Liver (tissue), 9 donors: ENCODE data around the gene PLEKHA7. TPM values are rescaled to one million over a fixed set of nuclear protein-coding genes. Genes with fewer than 3 reads are reported as not detected.

Experiments
- DNase-seq: peaks from one replicate; pipeline ENCODE4 v3.0.0-alpha.2; 2017; ENCODE audit warnings: low spot score
- H3K27ac ChIP-seq, 2 donors: one replicate each; pipeline ENCODE4 v1.7.0; 2013; ENCODE audit warnings: inconsistent platforms in 2 of 2, low read length in 2 of 2, control low read depth in 1 of 2, low read depth in 1 of 2, mild to moderate bottlenecking in 1 of 2
- H3K27me3 ChIP-seq, 4 donors: one replicate each; pipeline versions ENCODE4 v1.6.1 to v1.7.0; 2013; ENCODE audit warnings: low read length in 3 of 4, inconsistent platforms in 1 of 4, mild to moderate bottlenecking in 1 of 4, moderate library complexity in 1 of 4; ENCODE audit not compliant: control insufficient read depth in 4 of 4, insufficient read depth in 4 of 4
- H3K36me3 ChIP-seq, 4 donors: one replicate each; pipeline versions ENCODE4 v1.6.1 to v1.7.0; 2013; ENCODE audit warnings: low read length in 3 of 4, mild to moderate bottlenecking in 3 of 4, low read depth in 1 of 4, moderate library complexity in 1 of 4; ENCODE audit not compliant: control insufficient read depth in 4 of 4, insufficient read depth in 3 of 4
- H3K4me1 ChIP-seq, 4 donors: one replicate each; pipeline versions ENCODE4 v1.6.1 to v1.7.0; 2013; ENCODE audit warnings: low read length in 3 of 4, mild to moderate bottlenecking in 3 of 4, moderate library complexity in 1 of 4; ENCODE audit not compliant: control insufficient read depth in 4 of 4, insufficient read depth in 4 of 4
- H3K4me3 ChIP-seq, 3 donors: one replicate each; pipeline versions ENCODE4 v1.6.1 to v1.7.0; 2013; ENCODE audit warnings: low read length in 3 of 3, control low read depth in 1 of 3, low read depth in 1 of 3, mild to moderate bottlenecking in 1 of 3
- H3K9ac ChIP-seq, 2 donors: one replicate each; pipeline ENCODE4 v1.7.0; 2013; ENCODE audit warnings: low read length in 2 of 2, mild to moderate bottlenecking in 2 of 2, moderate library complexity in 2 of 2, control low read depth in 1 of 2, low read depth in 1 of 2
- H3K9me3 ChIP-seq, 4 donors: one replicate each; pipeline versions ENCODE4 v1.6.1 to v1.7.0; 2013; ENCODE audit warnings: low read length in 3 of 4; ENCODE audit not compliant: control insufficient read depth in 4 of 4
- EGR1 ChIP-seq, 2 donors: IDR thresholded peaks; 2 replicates each; pipeline ENCODE4 v1.6.1; 2016 to 2018; ENCODE audit warnings: antibody characterized with exemption in 2 of 2, low read depth in 2 of 2
- FOXA2 ChIP-seq: IDR thresholded peaks from 2 replicates; pipeline ENCODE4 v1.6.1; 2016; ENCODE audit warnings: antibody characterized with exemption
- GABPA ChIP-seq, 2 donors: IDR thresholded peaks in 1 of 2; conservative IDR thresholded peaks in 1 of 2; 2 replicates each; pipeline ENCODE4 v1.6.1; 2016; ENCODE audit warnings: antibody characterized with exemption in 2 of 2, mild to moderate bottlenecking in 1 of 2, moderate library complexity in 1 of 2
- NR2F2 ChIP-seq: IDR thresholded peaks from 2 replicates; pipeline ENCODE4 v1.6.1; 2016; ENCODE audit warnings: antibody characterized with exemption
- RXRA ChIP-seq, 2 donors: IDR thresholded peaks; 2 replicates each; pipeline ENCODE4 v1.6.1; 2017 to 2018; ENCODE audit warnings: antibody characterized with exemption in 2 of 2, mild to moderate bottlenecking in 1 of 2
- WGBS: extraction: QIAGEN DNeasy Blood & Tissue Kit; methylation state at CpG from one replicate; pipeline ENCODE4 v1.1.7; 2013; 5-methylcytosine and 5-hydroxymethylcytosine counted together
- polyA plus RNA-seq, 2 donors: library from polyadenylated mRNA; stranded (reverse) in 1 of 2; unstranded in 1 of 2; fragments of 200-250 nt in 1 of 2; fragments of >200 nt in 1 of 2; fragmentation: Nextera tagmentation in 1 of 2; extraction: Ambion mirVana in 1 of 2; gene quantifications; one replicate each; pipeline versions ENCODE4 v1.2.1 to v1.2.3, GENCODE V29; 2013 to 2015
- total RNA-seq, 2 donors: library from RNA; depleted of rRNA; stranded (reverse); fragments of >200 nt; gene quantifications; one replicate each; pipeline ENCODE4 v1.2.3, GENCODE V29; 2014
- TF ChIP-seq, protein P1 (sequence below): IDR thresholded peaks from 2 replicates; pipeline ENCODE4 v1.6.1; 2016; ENCODE audit warnings: antibody characterized with exemption
- TF ChIP-seq, protein P2 (sequence below): IDR thresholded peaks from 2 replicates; pipeline ENCODE4 v1.6.1; 2016; ENCODE audit warnings: antibody characterized with exemption, mild to moderate bottlenecking
- TF ChIP-seq, protein P3 (sequence below): fragments of 150-350 bp; IDR thresholded peaks from 2 replicates; pipeline ENCODE4 v1.5.1; 2017; ENCODE audit warnings: improper control_type of control experiment, low read depth, low read length; ENCODE audit not compliant: missing input control
- TF ChIP-seq, protein P4 (sequence below): IDR thresholded peaks from 2 replicates; pipeline ENCODE4 v1.6.1; 2016; ENCODE audit warnings: antibody characterized with exemption
- TF ChIP-seq, protein P5 (sequence below): IDR thresholded peaks from 2 replicates; pipeline ENCODE4 v1.6.1; 2016; ENCODE audit warnings: antibody characterized with exemption
- donor health status: healthy.
- donor health status: healthy.
- donor health status: healthy.
- donor health status: healthy.
- donor health status: healthy.

PLEKHA7 gene
- total and polyA plus RNA-seq, 4 donors = 6.1 to 28.8 (median 8.5) TPM

DNA sequence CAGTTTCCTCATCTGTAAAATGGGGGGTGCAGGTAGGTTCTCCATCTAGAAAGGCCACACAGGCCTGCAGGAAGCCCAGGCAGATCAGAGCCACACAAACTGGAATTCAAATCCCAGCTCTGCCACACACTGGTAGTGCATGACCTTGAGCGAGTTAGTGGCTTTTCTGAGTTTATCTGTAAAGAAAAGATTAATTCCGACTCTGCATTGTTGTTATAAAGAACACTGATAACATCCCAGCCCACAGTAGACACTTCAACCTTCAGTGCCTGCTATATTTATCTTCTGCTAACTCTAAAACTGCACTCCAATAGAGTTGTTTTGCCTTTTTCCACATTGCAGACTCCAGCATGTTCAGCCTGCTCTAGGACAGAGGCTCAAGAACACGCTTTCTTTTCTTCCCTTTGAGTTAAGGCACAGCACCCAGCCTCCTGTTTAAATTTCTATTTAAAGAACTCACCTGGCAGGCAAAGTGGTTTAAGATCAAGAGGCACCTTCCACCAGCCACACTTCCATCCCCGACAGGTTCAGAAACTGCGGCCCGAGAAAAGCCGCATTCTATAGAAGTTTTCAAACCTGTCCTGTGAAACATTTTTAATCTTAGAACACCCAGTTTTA lies 133.9 kb downstream of the PLEKHA7 start:
- 85% methylated on average over 7 of the region's 7 CpGs for WGBS
- Histone ChIP-seq H3K27me3 (no peaks in the 10 kb centered on the region), H3K4me3 (no peak overlapping the region), H3K27ac (no peak overlapping the region), H3K9ac (no peak overlapping the region), H3K9me3 (no peaks in the 10 kb centered on the region), H3K36me3 (no peaks in the 10 kb centered on the region), H3K4me1 (peaks cover 0 to 2% (median 0%) of the 10 kb centered on the region in 4 donors)
- TF ChIP-seq, protein P1, sequence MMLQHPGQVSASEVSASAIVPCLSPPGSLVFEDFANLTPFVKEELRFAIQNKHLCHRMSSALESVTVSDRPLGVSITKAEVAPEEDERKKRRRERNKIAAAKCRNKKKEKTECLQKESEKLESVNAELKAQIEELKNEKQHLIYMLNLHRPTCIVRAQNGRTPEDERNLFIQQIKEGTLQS = no peak
- TF ChIP-seq NR2F2 (no peak), RXRA (IDR thresholded peaks at IDR 0.05) (no peak), EGR1 (IDR thresholded peaks at IDR 0.05; ENCODE audit: low read depth in 2 of 2) (no peak)
- TF ChIP-seq, protein P2, sequence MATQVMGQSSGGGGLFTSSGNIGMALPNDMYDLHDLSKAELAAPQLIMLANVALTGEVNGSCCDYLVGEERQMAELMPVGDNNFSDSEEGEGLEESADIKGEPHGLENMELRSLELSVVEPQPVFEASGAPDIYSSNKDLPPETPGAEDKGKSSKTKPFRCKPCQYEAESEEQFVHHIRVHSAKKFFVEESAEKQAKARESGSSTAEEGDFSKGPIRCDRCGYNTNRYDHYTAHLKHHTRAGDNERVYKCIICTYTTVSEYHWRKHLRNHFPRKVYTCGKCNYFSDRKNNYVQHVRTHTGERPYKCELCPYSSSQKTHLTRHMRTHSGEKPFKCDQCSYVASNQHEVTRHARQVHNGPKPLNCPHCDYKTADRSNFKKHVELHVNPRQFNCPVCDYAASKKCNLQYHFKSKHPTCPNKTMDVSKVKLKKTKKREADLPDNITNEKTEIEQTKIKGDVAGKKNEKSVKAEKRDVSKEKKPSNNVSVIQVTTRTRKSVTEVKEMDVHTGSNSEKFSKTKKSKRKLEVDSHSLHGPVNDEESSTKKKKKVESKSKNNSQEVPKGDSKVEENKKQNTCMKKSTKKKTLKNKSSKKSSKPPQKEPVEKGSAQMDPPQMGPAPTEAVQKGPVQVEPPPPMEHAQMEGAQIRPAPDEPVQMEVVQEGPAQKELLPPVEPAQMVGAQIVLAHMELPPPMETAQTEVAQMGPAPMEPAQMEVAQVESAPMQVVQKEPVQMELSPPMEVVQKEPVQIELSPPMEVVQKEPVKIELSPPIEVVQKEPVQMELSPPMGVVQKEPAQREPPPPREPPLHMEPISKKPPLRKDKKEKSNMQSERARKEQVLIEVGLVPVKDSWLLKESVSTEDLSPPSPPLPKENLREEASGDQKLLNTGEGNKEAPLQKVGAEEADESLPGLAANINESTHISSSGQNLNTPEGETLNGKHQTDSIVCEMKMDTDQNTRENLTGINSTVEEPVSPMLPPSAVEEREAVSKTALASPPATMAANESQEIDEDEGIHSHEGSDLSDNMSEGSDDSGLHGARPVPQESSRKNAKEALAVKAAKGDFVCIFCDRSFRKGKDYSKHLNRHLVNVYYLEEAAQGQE = no peak
- DNase-seq = no peak

DNA sequence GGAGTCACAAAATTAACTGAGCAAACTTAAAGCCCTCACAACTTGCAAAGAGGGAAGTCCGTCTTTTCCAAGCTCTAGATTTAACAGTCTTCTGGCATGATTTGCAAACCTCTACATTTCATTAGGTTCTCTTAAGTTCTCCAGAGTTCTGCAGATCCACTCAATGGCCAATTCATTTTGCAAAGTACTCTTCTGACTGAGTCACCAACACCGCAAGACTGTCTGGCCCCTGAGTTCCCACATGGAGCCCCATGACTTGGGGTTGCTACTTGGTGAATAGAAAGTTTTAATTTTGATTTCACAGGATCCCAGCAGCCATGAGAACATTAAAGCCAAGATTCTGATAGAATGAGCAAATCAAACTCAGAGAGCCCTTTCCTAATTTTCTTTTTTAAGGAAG lies 134.5 kb downstream of the PLEKHA7 start:
- Histone ChIP-seq H3K27ac (no peak overlapping the region), H3K27me3 (no peaks in the 10 kb centered on the region), H3K9ac (no peak overlapping the region), H3K9me3 (no peaks in the 10 kb centered on the region), H3K36me3 (no peaks in the 10 kb centered on the region), H3K4me3 (no peak overlapping the region), H3K4me1 (peaks cover 0 to 2% (median under 1%) of the 10 kb centered on the region in 4 donors)
- WGBS = 98% methylated on average over 2 of the region's 2 CpGs
- no peak for DNase-seq
- TF ChIP-seq, protein P3, sequence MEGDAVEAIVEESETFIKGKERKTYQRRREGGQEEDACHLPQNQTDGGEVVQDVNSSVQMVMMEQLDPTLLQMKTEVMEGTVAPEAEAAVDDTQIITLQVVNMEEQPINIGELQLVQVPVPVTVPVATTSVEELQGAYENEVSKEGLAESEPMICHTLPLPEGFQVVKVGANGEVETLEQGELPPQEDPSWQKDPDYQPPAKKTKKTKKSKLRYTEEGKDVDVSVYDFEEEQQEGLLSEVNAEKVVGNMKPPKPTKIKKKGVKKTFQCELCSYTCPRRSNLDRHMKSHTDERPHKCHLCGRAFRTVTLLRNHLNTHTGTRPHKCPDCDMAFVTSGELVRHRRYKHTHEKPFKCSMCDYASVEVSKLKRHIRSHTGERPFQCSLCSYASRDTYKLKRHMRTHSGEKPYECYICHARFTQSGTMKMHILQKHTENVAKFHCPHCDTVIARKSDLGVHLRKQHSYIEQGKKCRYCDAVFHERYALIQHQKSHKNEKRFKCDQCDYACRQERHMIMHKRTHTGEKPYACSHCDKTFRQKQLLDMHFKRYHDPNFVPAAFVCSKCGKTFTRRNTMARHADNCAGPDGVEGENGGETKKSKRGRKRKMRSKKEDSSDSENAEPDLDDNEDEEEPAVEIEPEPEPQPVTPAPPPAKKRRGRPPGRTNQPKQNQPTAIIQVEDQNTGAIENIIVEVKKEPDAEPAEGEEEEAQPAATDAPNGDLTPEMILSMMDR = no peak
- TF ChIP-seq, protein P2 = no peak
- TF ChIP-seq GABPA (IDR thresholded peaks at IDR 0.05 in 1 of 2, conservative IDR thresholded peaks at IDR 0.05 in 1 of 2) (no peak), NR2F2 (no peak), RXRA (IDR thresholded peaks at IDR 0.05) (no peak), FOXA2 (no peak)
- TF ChIP-seq, protein P4, sequence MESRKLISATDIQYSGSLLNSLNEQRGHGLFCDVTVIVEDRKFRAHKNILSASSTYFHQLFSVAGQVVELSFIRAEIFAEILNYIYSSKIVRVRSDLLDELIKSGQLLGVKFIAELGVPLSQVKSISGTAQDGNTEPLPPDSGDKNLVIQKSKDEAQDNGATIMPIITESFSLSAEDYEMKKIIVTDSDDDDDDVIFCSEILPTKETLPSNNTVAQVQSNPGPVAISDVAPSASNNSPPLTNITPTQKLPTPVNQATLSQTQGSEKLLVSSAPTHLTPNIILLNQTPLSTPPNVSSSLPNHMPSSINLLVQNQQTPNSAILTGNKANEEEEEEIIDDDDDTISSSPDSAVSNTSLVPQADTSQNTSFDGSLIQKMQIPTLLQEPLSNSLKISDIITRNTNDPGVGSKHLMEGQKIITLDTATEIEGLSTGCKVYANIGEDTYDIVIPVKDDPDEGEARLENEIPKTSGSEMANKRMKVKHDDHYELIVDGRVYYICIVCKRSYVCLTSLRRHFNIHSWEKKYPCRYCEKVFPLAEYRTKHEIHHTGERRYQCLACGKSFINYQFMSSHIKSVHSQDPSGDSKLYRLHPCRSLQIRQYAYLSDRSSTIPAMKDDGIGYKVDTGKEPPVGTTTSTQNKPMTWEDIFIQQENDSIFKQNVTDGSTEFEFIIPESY = no peak
- TF ChIP-seq, protein P5, sequence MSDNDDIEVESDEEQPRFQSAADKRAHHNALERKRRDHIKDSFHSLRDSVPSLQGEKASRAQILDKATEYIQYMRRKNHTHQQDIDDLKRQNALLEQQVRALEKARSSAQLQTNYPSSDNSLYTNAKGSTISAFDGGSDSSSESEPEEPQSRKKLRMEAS = no peak
